GM06990 (cell line): Measurements from ENCODE around the gene RERE.

Experiments
- DNase-seq: peaks from one replicate; pipeline ENCODE4 v3.0.0-alpha.2; 2011; ENCODE audit not compliant: insufficient read length; ENCODE audit errors: extremely low read depth
- H3K27me3 ChIP-seq: replicated peaks from 2 replicates; pipeline ENCODE4 v1.6.0; 2011; ENCODE audit warnings: low read length; ENCODE audit not compliant: control insufficient read depth, insufficient read depth
- H3K36me3 ChIP-seq: 2 replicates; pipeline ENCODE4 v1.5.1; 2011; ENCODE audit warnings: low read length; ENCODE audit not compliant: control insufficient read depth, insufficient read depth
- H3K4me3 ChIP-seq: replicated peaks from 2 replicates; pipeline ENCODE4 v1.5.1; 2011; ENCODE audit warnings: low read depth, mild to moderate bottlenecking, control low read depth, low read length
- CTCF ChIP-seq: IDR thresholded peaks from 2 replicates; pipeline ENCODE4 v1.5.1; 2011; ENCODE audit warnings: low read length, control low read depth, mild to moderate bottlenecking, inconsistent platforms; ENCODE audit not compliant: insufficient read depth, poor library complexity, severe bottlenecking

The RERE gene

GRCh38 chr1:8464377-8464776 is 353.1 kb downstream of the RERE start:
- no peaks in the 10 kb centered on the region for H3K27me3 ChIP-seq
- H3K4me3 ChIP-seq: no peak overlapping the region
- no peak for TF ChIP-seq CTCF
- no peak for DNase-seq
- H3K36me3 ChIP-seq: peaks cover 5% of the 10 kb centered on the region

- Histone ChIP-seq H3K27me3 (no peaks in the 10 kb centered on the region), H3K36me3 (peaks cover 5% of the 10 kb centered on the region), H3K4me3 (no peak overlapping the region)
- TF ChIP-seq CTCF: no peak
- DNase-seq: no peak
Observed at GRCh38 chr1:8463144-8463927, 354.1 kb downstream of the RERE start.

- H3K36me3 ChIP-seq: peaks cover 5% of the 10 kb centered on the region
- no peak for DNase-seq
- no peaks in the 10 kb centered on the region for H3K27me3 ChIP-seq
- TF ChIP-seq CTCF: no peak
- H3K4me3 ChIP-seq: no peak overlapping the region
Observed at GRCh38 chr1:8462371-8462892, 355.0 kb downstream of the RERE start.

- Histone ChIP-seq H3K36me3 (peaks cover 5% of the 10 kb centered on the region), H3K4me3 (no peak overlapping the region), H3K27me3 (no peaks in the 10 kb centered on the region)
- TF ChIP-seq CTCF: no peak
- DNase-seq: no peak
Observed at GRCh38 chr1:8461351-8462110, 355.9 kb downstream of the RERE start.

GRCh38 chr1:8460784-8461183 is 356.7 kb downstream of the RERE start:
- DNase-seq: no peak
- no peak for TF ChIP-seq CTCF
- H3K4me3 ChIP-seq: no peak overlapping the region
- H3K36me3 ChIP-seq: peaks cover 4% of the 10 kb centered on the region
- no peaks in the 10 kb centered on the region for H3K27me3 ChIP-seq
